Measurements from ENCODE around the gene CBFA2T2.
"Not testable (repeated sequence)": the region's sequence is repeated elsewhere in the genome, so short reads cannot be mapped to it uniquely, and the experiment has no call there.

Gene CBFA2T2

GRCh38 chr20:33697129-33697528, 207.2 kb downstream of the CBFA2T2 start:
- no peak for DNase-seq (ENCODE audit: low read depth in 2 of 2)

GRCh38 chr20:33698966-33699365, 209.1 kb downstream of the CBFA2T2 start:
- not testable (repeated sequence) for DNase-seq (ENCODE audit: low read depth in 2 of 2)

All from stimulated activated CD8-positive, alpha-beta memory T cell treated with anti-CD3 and anti-CD28 coated beads, Interleukin-7, amount 100 ng/mL, for 4 hours (primary cell).